ENCODE data around the gene FOXN4. TPM values are rescaled to one million over a fixed set of nuclear protein-coding genes. Genes with fewer than 3 reads are reported as not detected.

Gene FOXN4
- total and polyA plus RNA-seq, 2 of the 13 experiments (the other 11 are each of a cell fraction or from before 2014, with no cell fraction given) = 0.11 TPM; not detected in 1

DNA sequence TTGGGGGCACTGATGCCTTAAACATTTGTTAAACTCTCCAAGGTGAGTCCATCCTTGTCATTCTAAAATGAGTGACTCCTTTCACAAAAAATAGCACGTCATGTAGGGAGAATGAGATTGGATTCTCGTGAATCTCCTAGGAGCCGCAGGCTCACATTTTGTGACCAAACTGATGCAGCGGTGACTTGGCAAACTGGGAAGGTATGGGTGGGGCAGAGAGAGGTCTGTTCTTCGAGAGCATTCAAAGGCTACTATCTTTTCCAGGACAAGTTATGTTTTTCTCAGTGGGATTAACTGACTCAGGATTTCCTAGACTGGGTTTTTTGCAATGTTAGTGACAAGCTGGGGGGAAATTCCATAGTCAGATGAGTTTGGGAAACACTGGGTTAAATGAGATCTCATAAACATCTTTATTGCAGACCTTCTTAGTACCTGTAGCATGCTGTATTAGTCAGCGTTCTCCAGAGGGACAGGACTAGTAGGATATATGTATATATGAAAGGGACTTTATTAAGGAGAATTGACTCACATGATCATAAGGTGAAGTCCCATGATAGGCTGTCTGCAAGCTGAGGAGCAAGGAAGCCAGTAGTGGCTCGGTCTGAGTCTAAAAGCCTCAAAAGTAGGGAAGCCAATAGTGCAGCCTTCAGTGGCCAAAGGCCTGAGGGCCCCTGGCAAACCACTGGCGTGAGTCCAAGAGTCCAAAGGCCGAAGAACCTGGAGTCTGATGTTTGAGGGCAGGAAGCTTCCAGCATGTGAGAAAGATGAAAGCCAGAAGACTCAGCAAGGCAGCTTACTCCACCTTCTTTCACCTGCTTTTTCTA is 61.0 kb downstream of the FOXN4 start (continued):
- TF ChIP-seq, protein P1, sequence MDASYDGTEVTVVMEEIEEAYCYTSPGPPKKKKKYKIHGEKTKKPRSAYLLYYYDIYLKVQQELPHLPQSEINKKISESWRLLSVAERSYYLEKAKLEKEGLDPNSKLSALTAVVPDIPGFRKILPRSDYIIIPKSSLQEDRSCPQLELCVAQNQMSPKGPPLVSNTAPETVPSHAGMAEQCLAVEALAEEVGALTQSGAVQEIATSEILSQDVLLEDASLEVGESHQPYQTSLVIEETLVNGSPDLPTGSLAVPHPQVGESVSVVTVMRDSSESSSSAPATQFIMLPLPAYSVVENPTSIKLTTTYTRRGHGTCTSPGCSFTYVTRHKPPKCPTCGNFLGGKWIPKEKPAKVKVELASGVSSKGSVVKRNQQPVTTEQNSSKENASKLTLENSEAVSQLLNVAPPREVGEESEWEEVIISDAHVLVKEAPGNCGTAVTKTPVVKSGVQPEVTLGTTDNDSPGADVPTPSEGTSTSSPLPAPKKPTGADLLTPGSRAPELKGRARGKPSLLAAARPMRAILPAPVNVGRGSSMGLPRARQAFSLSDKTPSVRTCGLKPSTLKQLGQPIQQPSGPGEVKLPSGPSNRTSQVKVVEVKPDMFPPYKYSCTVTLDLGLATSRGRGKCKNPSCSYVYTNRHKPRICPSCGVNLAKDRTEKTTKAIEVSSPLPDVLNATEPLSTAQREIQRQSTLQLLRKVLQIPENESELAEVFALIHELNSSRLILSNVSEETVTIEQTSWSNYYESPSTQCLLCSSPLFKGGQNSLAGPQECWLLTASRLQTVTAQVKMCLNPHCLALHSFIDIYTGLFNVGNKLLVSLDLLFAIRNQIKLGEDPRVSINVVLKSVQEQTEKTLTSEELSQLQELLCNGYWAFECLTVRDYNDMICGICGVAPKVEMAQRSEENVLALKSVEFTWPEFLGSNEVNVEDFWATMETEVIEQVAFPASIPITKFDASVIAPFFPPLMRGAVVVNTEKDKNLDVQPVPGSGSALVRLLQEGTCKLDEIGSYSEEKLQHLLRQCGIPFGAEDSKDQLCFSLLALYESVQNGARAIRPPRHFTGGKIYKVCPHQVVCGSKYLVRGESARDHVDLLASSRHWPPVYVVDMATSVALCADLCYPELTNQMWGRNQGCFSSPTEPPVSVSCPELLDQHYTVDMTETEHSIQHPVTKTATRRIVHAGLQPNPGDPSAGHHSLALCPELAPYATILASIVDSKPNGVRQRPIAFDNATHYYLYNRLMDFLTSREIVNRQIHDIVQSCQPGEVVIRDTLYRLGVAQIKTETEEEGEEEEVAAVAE (CRISPR knock-in tag; IDR thresholded peaks at IDR 0.05; ENCODE audit: borderline replicate concordance) = no peak
- TF ChIP-seq NFE2L1 (CRISPR knock-in tag; IDR thresholded peaks at IDR 0.05; ENCODE audit: borderline replicate concordance) = no peak
- 0 out of 2 replicates have a peak, but pooled peaks have one; percentile 43 for TF ChIP-seq IKZF5 (CRISPR knock-in tag; IDR thresholded peaks at IDR 0.05)
- TF ChIP-seq ZFP90 (CRISPR knock-in tag; IDR thresholded peaks at IDR 0.05; ENCODE audit: borderline replicate concordance) = no peak
- TF ChIP-seq BRF2 (CRISPR knock-in tag; IDR thresholded peaks at IDR 0.05) = no peak
- TF ChIP-seq, protein P2, sequence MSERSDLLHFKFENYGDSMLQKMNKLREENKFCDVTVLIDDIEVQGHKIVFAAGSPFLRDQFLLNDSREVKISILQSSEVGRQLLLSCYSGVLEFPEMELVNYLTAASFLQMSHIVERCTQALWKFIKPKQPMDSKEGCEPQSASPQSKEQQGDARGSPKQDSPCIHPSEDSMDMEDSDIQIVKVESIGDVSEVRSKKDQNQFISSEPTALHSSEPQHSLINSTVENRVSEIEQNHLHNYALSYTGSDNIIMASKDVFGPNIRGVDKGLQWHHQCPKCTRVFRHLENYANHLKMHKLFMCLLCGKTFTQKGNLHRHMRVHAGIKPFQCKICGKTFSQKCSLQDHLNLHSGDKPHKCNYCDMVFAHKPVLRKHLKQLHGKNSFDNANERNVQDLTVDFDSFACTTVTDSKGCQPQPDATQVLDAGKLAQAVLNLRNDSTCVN (CRISPR knock-in tag; IDR thresholded peaks at IDR 0.05; ENCODE audit: borderline replicate concordance) = no peak
- TF ChIP-seq ARID4A (CRISPR knock-in tag; IDR thresholded peaks at IDR 0.05; ENCODE audit: borderline replicate concordance) = no peak; the same call in 1 of the 2 replicates
- TF ChIP-seq NFE2 (CRISPR knock-in tag; IDR thresholded peaks at IDR 0.05) = no peak
- no peak for TF ChIP-seq SUZ12 (IDR thresholded peaks at IDR 0.05; ENCODE audit: low read depth, low read length)
- peak; percentile 92 for TF ChIP-seq HNF4A (CRISPR knock-in tag; IDR thresholded peaks at IDR 0.05)
- no peak for TF ChIP-seq HNRNPUL1 (IDR thresholded peaks at IDR 0.05; ENCODE audit: low read depth, low read length)
- no peak for TF ChIP-seq KDM2A (CRISPR knock-in tag; IDR thresholded peaks at IDR 0.05; ENCODE audit: borderline replicate concordance, low read depth)
- TF ChIP-seq FOXA3 (CRISPR knock-in tag; IDR thresholded peaks at IDR 0.05) = no peak
